IMR-90 (cell line): ENCODE measurements around the gene CD2AP. TPM values are rescaled to one million over a fixed set of nuclear protein-coding genes. Genes with fewer than 3 reads are reported as not detected.

Experiments used
- ATAC-seq: fragments of 200-7000 bp; cut with Tn5 transposase; 2 replicates; pipeline ENCODE4 v1.9.1; 2020; ENCODE audit warnings: low read depth, mild to moderate bottlenecking, moderate library complexity
- BruUV-seq: library from RNA; stranded (reverse); fragments of 400-500 nt; replicated peaks from 2 replicates; lab custom pipeline; 2021; lab: Mats Ljungman, UMichigan
- CTCF ChIA-PET: fragments of 300-600 bp; formaldehyde crosslinking; extraction: SDS; loops from one replicate; lab custom pipeline; 2021; ENCODE audit warnings: antibody characterized with exemption; lab: Yijun Ruan, JAX
- POLR2A ChIA-PET: fragments of 300-600 bp; sonication (Branson Sonifier 250); formaldehyde crosslinking; loops from one replicate; lab custom pipeline; 2022; ENCODE audit warnings: antibody characterized with exemption; ENCODE audit not compliant: unreplicated experiment; lab: Charles Lee
- DNase-seq: peaks from one replicate; pipeline ENCODE4 v3.0.0; 2013
- H2AFZ ChIP-seq: replicated peaks from 2 replicates; pipeline ENCODE3; 2013; ENCODE audit warnings: low read length, mild to moderate bottlenecking; ENCODE audit not compliant: poor library complexity
- H2AK5ac ChIP-seq: 2 replicates; pipeline ENCODE4 v1.6.1; 2013; ENCODE audit warnings: low read depth, low read length, inconsistent platforms
- H2AK9ac ChIP-seq: replicated peaks from 2 replicates; pipeline ENCODE3; 2013; ENCODE audit warnings: mild to moderate bottlenecking, low read depth, low read length, moderate library complexity; ENCODE audit not compliant: poor library complexity
- H2BK120ac ChIP-seq: 2 replicates; pipeline ENCODE4 v1.6.1; 2013; ENCODE audit warnings: low read depth, low read length, inconsistent platforms
- H2BK15ac ChIP-seq: 3 replicates; pipeline ENCODE4 v1.6.1; 2013; ENCODE audit warnings: low read depth, low read length, inconsistent platforms
- H2BK20ac ChIP-seq: 2 replicates; pipeline ENCODE4 v1.6.1; 2013; ENCODE audit warnings: low read depth, mild to moderate bottlenecking, inconsistent platforms, low read length, moderate library complexity
- H2BK5ac ChIP-seq: 2 replicates; pipeline ENCODE4 v1.6.1; 2013; ENCODE audit warnings: mild to moderate bottlenecking, low read depth, low read length, inconsistent platforms; ENCODE audit not compliant: poor library complexity, severe bottlenecking
- H3K14ac ChIP-seq: replicated peaks from 2 replicates; pipeline ENCODE4 v1.6.1; 2013; ENCODE audit warnings: low read depth, low read length, inconsistent platforms
- H3K18ac ChIP-seq: 2 replicates; pipeline ENCODE4 v1.6.1; 2013; ENCODE audit warnings: low read depth, low read length, control low read depth
- H3K23ac ChIP-seq: 2 replicates; pipeline ENCODE4 v1.6.1; 2013; ENCODE audit warnings: low read depth, low read length, inconsistent platforms
- H3K27ac ChIP-seq: 2 replicates; pipeline ENCODE4 v1.5.1; 2013; ENCODE audit warnings: mild to moderate bottlenecking, control low read depth, low read length; ENCODE audit not compliant: insufficient read depth
- H3K27me3 ChIP-seq: 2 replicates; pipeline ENCODE4 v1.6.1; 2013; ENCODE audit warnings: low read length; ENCODE audit not compliant: control insufficient read depth, insufficient read depth
- H3K36me3 ChIP-seq: 2 replicates; pipeline ENCODE4 v1.6.1; 2013; ENCODE audit warnings: low read length, mixed read lengths; ENCODE audit not compliant: control insufficient read depth, insufficient read depth
- H3K4ac ChIP-seq: 2 replicates; pipeline ENCODE4 v1.6.1; 2013; ENCODE audit warnings: low read depth, low read length, inconsistent platforms
- H3K4me1 ChIP-seq: 2 replicates; pipeline ENCODE4 v1.6.1; 2013; ENCODE audit warnings: low read length, mixed read lengths; ENCODE audit not compliant: control insufficient read depth, insufficient read depth
- H3K4me2 ChIP-seq: 2 replicates; pipeline ENCODE4 v1.6.1; 2013; ENCODE audit warnings: low read depth, mild to moderate bottlenecking, control low read depth, low read length, moderate library complexity
- H3K4me3 ChIP-seq: 2 replicates; pipeline ENCODE4 v1.5.1; 2013; ENCODE audit warnings: low read depth, mild to moderate bottlenecking, control low read depth, low read length, moderate library complexity; ENCODE audit not compliant: insufficient read depth
- H3K56ac ChIP-seq: 2 replicates; pipeline ENCODE4 v1.6.1; 2013; ENCODE audit warnings: low read length, inconsistent platforms; ENCODE audit not compliant: insufficient read depth; ENCODE audit errors: extremely low read depth
- H3K79me1 ChIP-seq, 2 experiments: 2 replicates each; pipeline ENCODE4 v1.6.1; 2013; ENCODE audit warnings: low read length in 2 of 2, inconsistent platforms in 1 of 2, low read depth in 1 of 2
- H3K9ac ChIP-seq: 2 replicates; pipeline ENCODE4 v1.6.1; 2013; ENCODE audit warnings: low read depth, low read length, control low read depth
- H3K9me1 ChIP-seq: 2 replicates; pipeline ENCODE4 v1.6.1; 2013; ENCODE audit warnings: low read length, inconsistent platforms; ENCODE audit not compliant: insufficient read depth
- H3K9me3 ChIP-seq: 2 replicates; pipeline ENCODE4 v1.6.1; 2013; ENCODE audit warnings: low read length; ENCODE audit not compliant: control insufficient read depth, insufficient read depth
- H4K20me1 ChIP-seq: 2 replicates; pipeline ENCODE4 v1.6.1; 2013; ENCODE audit warnings: low read length, inconsistent platforms; ENCODE audit not compliant: insufficient read depth
- H4K5ac ChIP-seq: 2 replicates; pipeline ENCODE4 v1.6.1; 2013; ENCODE audit warnings: mild to moderate bottlenecking, low read depth, low read length, control low read depth
- H4K8ac ChIP-seq, 2 experiments: 2 replicates each; pipeline ENCODE4 v1.6.1; 2013; ENCODE audit warnings: low read depth in 2 of 2, low read length in 2 of 2, control low read depth in 1 of 2, inconsistent platforms in 1 of 2
- H4K91ac ChIP-seq: 2 replicates; pipeline ENCODE4 v1.6.1; 2013; ENCODE audit warnings: low read depth, low read length, inconsistent platforms; ENCODE audit not compliant: insufficient read depth
- CEBPB ChIP-seq: IDR thresholded peaks from 2 replicates; pipeline ENCODE4 v1.6.1; 2012; ENCODE audit warnings: low read depth, low read length, improper control_type of control experiment
- MXI1 ChIP-seq: IDR thresholded peaks from 2 replicates; pipeline ENCODE4 v1.6.1; 2012; ENCODE audit warnings: low read depth, mild to moderate bottlenecking, low read length, moderate library complexity, borderline replicate concordance
- NFE2L2 ChIP-seq: fragments of 150-350 bp; IDR thresholded peaks from 2 replicates; pipeline ENCODE4 v1.6.1; 2016; ENCODE audit warnings: low read depth, mild to moderate bottlenecking, low read length
- RAD21 ChIP-seq: IDR thresholded peaks from 2 replicates; pipeline ENCODE4 v1.6.1; 2012; ENCODE audit warnings: low read length, improper control_type of control experiment
- RCOR1 ChIP-seq: IDR thresholded peaks from 2 replicates; pipeline ENCODE4 v1.6.1; 2012; ENCODE audit warnings: mild to moderate bottlenecking, low read length, improper control_type of control experiment; ENCODE audit not compliant: insufficient replicate concordance
- RFX5 ChIP-seq: IDR thresholded peaks from 2 replicates; pipeline ENCODE4 v1.8.0; 2012; ENCODE audit warnings: low read depth, mild to moderate bottlenecking, low read length, moderate library complexity
- SMC3 ChIP-seq: fragments of 150-350 bp; IDR thresholded peaks from 2 replicates; pipeline ENCODE4 v1.6.1; 2016; ENCODE audit warnings: low read depth, mild to moderate bottlenecking, antibody characterized with exemption, low read length, moderate library complexity
- USF2 ChIP-seq: fragments of 150-350 bp; IDR thresholded peaks from 2 replicates; pipeline ENCODE4 v1.6.1; 2017; ENCODE audit warnings: mild to moderate bottlenecking, antibody characterized with exemption, low read length, low read depth
- WGBS, 2 experiments: methylation state at CpG; one replicate each; pipeline versions ENCODE4 v1.1.5 to v1.1.7; 2013; ENCODE audit warnings: missing lambda C conversion rate in 2 of 2; ENCODE audit not compliant: insufficient read length in 1 of 2; ENCODE audit errors: extremely low coverage in 2 of 2; 5-methylcytosine and 5-hydroxymethylcytosine counted together
- dilution Hi-C: fragments of 300-500 bp; cut with HindIII; formaldehyde crosslinking; loops from one replicate; pipeline ENCODE4 v1.14.3; 2018; ENCODE audit warnings: low sequenced_read_pairs; ENCODE audit not compliant: unreplicated experiment
- in situ Hi-C: fragments of 300-500 bp; cut with MboI; formaldehyde crosslinking; loops from 3 replicates; pipeline ENCODE4 v1.14.3; 2019; ENCODE audit warnings: low sequenced_read_pairs, inconsistent platforms, mixed read lengths
- intact Hi-C: fragments of 100-400 bp; cut with micrococcal nuclease; formaldehyde crosslinking; loops from 2 replicates; pipeline ENCODE4 v1.10.0; 2022
- polyA plus RNA-seq, 3 experiments: library from polyadenylated mRNA; depleted of rRNA; stranded (reverse); fragments of >200 nt; gene quantifications; 2 replicates each; pipeline ENCODE4 v1.2.3, GENCODE V29; 2012; ENCODE audit warnings: low replicate concordance in 1 of 3
- total RNA-seq: library from RNA; depleted of rRNA; stranded (reverse); fragments of >200 nt; gene quantifications from 2 replicates; pipeline ENCODE4 v1.2.3, GENCODE V29; 2012

CD2AP gene
- total and polyA plus RNA-seq, 2 of the 4 experiments (the other 2 are of a cell fraction) = 5.3 to 7.5 TPM

- Histone ChIP-seq H3K4me2 (no peak overlapping the region), H3K27me3 (no peaks in the 10 kb centered on the region), H2BK20ac (no peak overlapping the region), H2AK5ac (no peak overlapping the region), H2BK15ac (no peak overlapping the region), H3K4me1 (peaks cover 2% of the 10 kb centered on the region; the same call in 1 of the 2 replicates), H2AFZ (no peak overlapping the region), H3K23ac (no peak overlapping the region), H4K91ac (no peak overlapping the region), H3K36me3 (no peaks in the 10 kb centered on the region), H3K56ac (no peak overlapping the region), H3K27ac (no peak overlapping the region), H2AK9ac (no peak overlapping the region), H3K79me1 (peaks cover 16 to 38% of the 10 kb centered on the region in 2 experiments; a peak in 3 of 4 replicates), H4K8ac (no peak overlapping the region), H3K9me3 (no peaks in the 10 kb centered on the region), H3K4ac (no peak overlapping the region), H2BK120ac (no peak overlapping the region), H4K20me1 (peaks cover 31% of the 10 kb centered on the region), H3K9ac (no peak overlapping the region), H3K18ac (no peak overlapping the region), H3K4me3 (no peak overlapping the region), H2BK5ac (no peak overlapping the region), H4K5ac (no peak overlapping the region), H3K14ac (no peak overlapping the region), H3K9me1 (no peaks in the 10 kb centered on the region; the same call in 1 of the 2 replicates)
- in situ Hi-C loops = no loop called here
- CTCF ChIA-PET = no interaction called here
- POLR2A ChIA-PET = no interaction called here
- intact Hi-C loops = no loop called here
- no TSS peak for BruUV-seq
- WGBS, 2 experiments = no CpG with 5 or more reads among the region's 2 CpGs
- TF ChIP-seq RCOR1 (no peak), SMC3 (no peak), RAD21 (no peak), NFE2L2 (no peak), USF2 (no peak), MXI1 (no peak), RFX5 (no peak), CEBPB (no peak)
- dilution Hi-C loops = no loop called here
- no peak for DNase-seq
- ATAC-seq = no peak
Observed at GRCh38 chr6:47492355-47492754, 14.8 kb downstream of the CD2AP start.
